ENCODE results near the gene TPPP. TPM values are rescaled to one million over a fixed set of nuclear protein-coding genes. Genes with fewer than 3 reads are reported as not detected.
"Not testable (repeated sequence)": the region's sequence is repeated elsewhere in the genome, so short reads cannot be mapped to it uniquely, and the experiment has no call there.

Gene TPPP
- total RNA-seq = 10 to 100 TPM; 12.2 to 15.7 TPM

GRCh38 chr5:693271-694041, at the start of gene TPPP:
TSS of gene TPPP (minus strand) at chr5:693352. CDS start at chr5:678060, 15,292 bp downstream.
- H3K4me1 ChIP-seq, H3K9me3 ChIP-seq, H3K36me3 ChIP-seq, H3K27me3 ChIP-seq: not testable (repeated sequence)
- peak; percentile 84 for DNase-seq (ENCODE audit: low spot score)
- peak within 1 kb of the TSS; percentile 83 to 93 for H3K27ac ChIP-seq
- H3K4me3 ChIP-seq = peak within 1 kb of the TSS; percentile 64 to 76

- DNase-seq (ENCODE audit: low spot score); H3K27me3 ChIP-seq; H3K4me3 ChIP-seq; H3K9me3 ChIP-seq; H3K36me3 ChIP-seq; H3K27ac ChIP-seq: not testable (repeated sequence)
- H3K4me1 ChIP-seq = peaks cover 0 to 11% of the 10 kb centered on the region in 2 donors
Observed at GRCh38 chr5:742276-742675, 49.1 kb upstream of the TPPP start.

GRCh38 chr5:734145-734544, 41.0 kb upstream of the TPPP start:
- H3K9me3 ChIP-seq; H3K4me1 ChIP-seq; H3K27ac ChIP-seq; H3K4me3 ChIP-seq; H3K27me3 ChIP-seq; DNase-seq (ENCODE audit: low spot score): not testable (repeated sequence)
- H3K36me3 ChIP-seq = peaks cover 35% of the 10 kb centered on the region

- H3K27me3 ChIP-seq; H3K9me3 ChIP-seq; DNase-seq (ENCODE audit: low spot score); H3K4me3 ChIP-seq; H3K27ac ChIP-seq; H3K4me1 ChIP-seq: not testable (repeated sequence)
- H3K36me3 ChIP-seq = peaks cover 35% of the 10 kb centered on the region
Observed at GRCh38 chr5:732754-733454, 39.8 kb upstream of the TPPP start.

- H3K4me1 ChIP-seq; H3K9me3 ChIP-seq; DNase-seq (ENCODE audit: low spot score); H3K27ac ChIP-seq; H3K27me3 ChIP-seq; H3K4me3 ChIP-seq: not testable (repeated sequence)
- peaks cover 35% of the 10 kb centered on the region for H3K36me3 ChIP-seq
Observed at GRCh38 chr5:729225-729624, 36.1 kb upstream of the TPPP start.

- peaks cover 19% of the 10 kb centered on the region for H3K36me3 ChIP-seq
- not testable (repeated sequence) for H3K4me1 ChIP-seq; H3K9me3 ChIP-seq; H3K4me3 ChIP-seq; H3K27me3 ChIP-seq; H3K27ac ChIP-seq; DNase-seq (ENCODE audit: low spot score)
Observed at GRCh38 chr5:727087-727486, 33.9 kb upstream of the TPPP start.

- DNase-seq (ENCODE audit: low spot score); H3K27me3 ChIP-seq; H3K27ac ChIP-seq; H3K4me1 ChIP-seq; H3K36me3 ChIP-seq; H3K4me3 ChIP-seq: not testable (repeated sequence)
- peaks cover 0 to 15% of the 10 kb centered on the region in 2 donors for H3K9me3 ChIP-seq
Observed at GRCh38 chr5:723865-724264, 30.7 kb upstream of the TPPP start.

- H3K4me1 ChIP-seq; H3K27ac ChIP-seq; H3K36me3 ChIP-seq; H3K27me3 ChIP-seq; DNase-seq (ENCODE audit: low spot score); H3K4me3 ChIP-seq: not testable (repeated sequence)
- peaks cover 0 to 15% of the 10 kb centered on the region in 2 donors for H3K9me3 ChIP-seq
Observed at GRCh38 chr5:723309-723708, 30.2 kb upstream of the TPPP start.

GRCh38 chr5:719379-719778, 26.2 kb upstream of the TPPP start:
- not testable (repeated sequence) for H3K27ac ChIP-seq; H3K36me3 ChIP-seq; H3K4me1 ChIP-seq; DNase-seq (ENCODE audit: low spot score); H3K4me3 ChIP-seq; H3K27me3 ChIP-seq
- peaks cover 0 to 15% of the 10 kb centered on the region in 2 donors for H3K9me3 ChIP-seq

GRCh38 chr5:717143-717542, 24.0 kb upstream of the TPPP start:
- TF ChIP-seq CTCF (IDR thresholded peaks at IDR 0.05) = no peak
- no peaks in the 10 kb centered on the region for H3K27me3 ChIP-seq
- DNase-seq (ENCODE audit: low spot score) = no peak
- H3K4me1 ChIP-seq = no peaks in the 10 kb centered on the region
- H3K9me3 ChIP-seq = peaks cover 0 to 15% of the 10 kb centered on the region in 2 donors
- no peak overlapping the region for H3K27ac ChIP-seq
- H3K4me3 ChIP-seq = no peak overlapping the region
- no peaks in the 10 kb centered on the region for H3K36me3 ChIP-seq

GRCh38 chr5:716740-717139, 23.6 kb upstream of the TPPP start:
- not testable (repeated sequence) for H3K4me3 ChIP-seq; H3K27me3 ChIP-seq; DNase-seq (ENCODE audit: low spot score); H3K4me1 ChIP-seq; H3K36me3 ChIP-seq; H3K27ac ChIP-seq
- H3K9me3 ChIP-seq = peaks cover 0 to 15% of the 10 kb centered on the region in 2 donors

GRCh38 chr5:715636-716035, 22.5 kb upstream of the TPPP start:
- not testable (repeated sequence) for H3K4me1 ChIP-seq; H3K27ac ChIP-seq; H3K36me3 ChIP-seq; DNase-seq (ENCODE audit: low spot score); H3K27me3 ChIP-seq; H3K4me3 ChIP-seq
- H3K9me3 ChIP-seq = peaks cover 0 to 15% of the 10 kb centered on the region in 2 donors

- not testable (repeated sequence) for H3K27ac ChIP-seq; H3K4me3 ChIP-seq; H3K27me3 ChIP-seq; H3K36me3 ChIP-seq; H3K4me1 ChIP-seq; H3K9me3 ChIP-seq; DNase-seq (ENCODE audit: low spot score)
Observed at GRCh38 chr5:714215-715118, 21.3 kb upstream of the TPPP start.
